GM12878 (cell line): ENCODE results near the gene DNPEP. TPM values are rescaled to one million over a fixed set of nuclear protein-coding genes. Genes with fewer than 3 reads are reported as not detected.

ENCODE experiments used
- ATAC-seq: fragments of 200-7000 bp; cut with Tn5 transposase; 3 replicates; pipeline ENCODE4 v1.9.1; 2020; ENCODE audit warnings: mild to moderate bottlenecking, moderate library complexity
- BruUV-seq: library from RNA; stranded (reverse); fragments of 400-500 nt; replicated peaks from 2 replicates; lab custom pipeline; 2021; lab: Mats Ljungman, UMichigan
- CTCF ChIA-PET: fragments of 300-600 bp; sonication (Branson Sonifier 250); formaldehyde crosslinking; extraction: SDS; loops from one replicate; lab custom pipeline; 2021; ENCODE audit warnings: inconsistent platforms; lab: Yijun Ruan, JAX
- POLR2A ChIA-PET: fragments of 350-600 bp; formaldehyde crosslinking; extraction: SDS; loops from one replicate; lab custom pipeline; 2021; ENCODE audit warnings: inconsistent platforms; lab: Charles Lee
- RAD21 ChIA-PET: fragments of 300-600 bp; sonication (Branson Sonifier 250); formaldehyde crosslinking; loops from one replicate; lab custom pipeline; 2023; ENCODE audit warnings: antibody characterized with exemption; ENCODE audit not compliant: unreplicated experiment; lab: Charles Lee
- SMC1A ChIA-PET: fragments of 300-600 bp; sonication (Branson Sonifier 250); formaldehyde crosslinking; loops from one replicate; lab custom pipeline; 2023; ENCODE audit not compliant: unreplicated experiment, uncharacterized antibody; lab: Charles Lee
- DNase-seq: peaks from one replicate; pipeline ENCODE4 v3.0.0-alpha.2; 2011; ENCODE audit warnings: low read depth, low spot score
- FAIRE-seq: peaks from 3 replicates; lab custom pipeline; 2011; peaks lifted over from hg19 to GRCh38; lab: Jason Lieb, UNC
- H2AFZ ChIP-seq: 2 replicates; pipeline ENCODE4 v1.6.0; 2011; ENCODE audit warnings: low read depth, low read length, control low read depth; ENCODE audit not compliant: control insufficient read depth
- H3K27ac ChIP-seq: 2 replicates; pipeline ENCODE4 v1.5.1; 2011; ENCODE audit warnings: control low read depth; ENCODE audit not compliant: control insufficient read depth, insufficient read depth
- H3K27me3 ChIP-seq, 2 experiments: replicated peaks in 1 of 2; 2 replicates each; pipeline versions ENCODE4 v1.6.0 to v1.6.1; 2011; ENCODE audit warnings: low read length in 1 of 2; ENCODE audit not compliant: control insufficient read depth in 2 of 2, insufficient read depth in 2 of 2
- H3K36me3 ChIP-seq, 2 experiments: 2 replicates each; pipeline ENCODE4 v1.5.1; 2011; ENCODE audit warnings: low read length in 1 of 2; ENCODE audit not compliant: control insufficient read depth in 2 of 2, insufficient read depth in 2 of 2
- H3K4me1 ChIP-seq: 2 replicates; pipeline ENCODE4 v1.6.1; 2011; ENCODE audit warnings: mild to moderate bottlenecking, low read length, moderate library complexity, mixed read lengths; ENCODE audit not compliant: control insufficient read depth, insufficient read depth
- H3K4me2 ChIP-seq: 2 replicates; pipeline ENCODE4 v1.6.0; 2011; ENCODE audit warnings: control low read depth; ENCODE audit not compliant: control insufficient read depth, insufficient read depth
- H3K4me3 ChIP-seq: fragments of 200-600 bp; sonication (generic); 2 replicates; pipeline ENCODE4 v1.5.1; 2016
- H3K79me2 ChIP-seq: 2 replicates; pipeline ENCODE4 v1.6.0; 2011; ENCODE audit warnings: low read length; ENCODE audit not compliant: control insufficient read depth, insufficient read depth
- H3K9ac ChIP-seq: 2 replicates; pipeline ENCODE4 v1.8.0; 2011; ENCODE audit warnings: low read length, control low read depth, mixed read lengths; ENCODE audit not compliant: control insufficient read depth, insufficient read depth
- H3K9me3 ChIP-seq: replicated peaks from 3 replicates; pipeline ENCODE4 v1.5.1; 2011; ENCODE audit warnings: mild to moderate bottlenecking, low read length; ENCODE audit not compliant: control insufficient read depth, insufficient read depth
- H4K20me1 ChIP-seq: 2 replicates; pipeline ENCODE4 v1.6.0; 2011; ENCODE audit not compliant: control insufficient read depth, insufficient read depth
- ATF7 ChIP-seq: fragments of 450-650 bp; IDR thresholded peaks from 2 replicates; pipeline ENCODE4 v1.6.1; 2016; ENCODE audit warnings: low read depth, mild to moderate bottlenecking
- BCL11A ChIP-seq: IDR thresholded peaks from 2 replicates; pipeline ENCODE4 v1.6.1; 2011; ENCODE audit warnings: low read depth, low read length
- BMI1 ChIP-seq: fragments of 450-650 bp; IDR thresholded peaks from 2 replicates; pipeline ENCODE4 v1.6.1; 2016; ENCODE audit warnings: mild to moderate bottlenecking, moderate library complexity, borderline replicate concordance
- ELK1 ChIP-seq: IDR thresholded peaks from 2 replicates; pipeline ENCODE4 v1.6.1; 2012; ENCODE audit warnings: low read depth, low read length, improper control_type of control experiment
- FOXM1 ChIP-seq: IDR thresholded peaks from 2 replicates; pipeline ENCODE4 v1.6.1; 2012; ENCODE audit warnings: low read depth, mild to moderate bottlenecking, inconsistent platforms, low read length, moderate library complexity
- IRF4 ChIP-seq: IDR thresholded peaks from 2 replicates; pipeline ENCODE4 v1.6.1; 2011; ENCODE audit warnings: low read depth, low read length
- KLF5 ChIP-seq: fragments of 450-650 bp; IDR thresholded peaks from 2 replicates; pipeline ENCODE4 v1.6.1; 2014; ENCODE audit warnings: mild to moderate bottlenecking; ENCODE audit not compliant: partially characterized antibody
- MEF2A ChIP-seq: IDR thresholded peaks from 2 replicates; pipeline ENCODE4 v1.6.1; 2011; ENCODE audit warnings: low read depth, mild to moderate bottlenecking, low read length, moderate library complexity; ENCODE audit not compliant: insufficient read depth
- PRDM15 ChIP-seq: fragments of 450-650 bp; formaldehyde crosslinking; IDR thresholded peaks from 2 replicates; pipeline ENCODE4 v1.4.0; 2020; ENCODE audit warnings: mild to moderate bottlenecking, moderate library complexity
- RAD51 ChIP-seq: fragments of 450-650 bp; IDR thresholded peaks from 2 replicates; pipeline ENCODE4 v1.6.1; 2016; ENCODE audit warnings: moderate library complexity, mild to moderate bottlenecking, inconsistent platforms
- RB1 ChIP-seq: fragments of 450-650 bp; formaldehyde crosslinking; IDR thresholded peaks from 2 replicates; pipeline ENCODE4 v1.6.1; 2017; ENCODE audit warnings: mild to moderate bottlenecking, borderline replicate concordance
- SMAD5 ChIP-seq: IDR thresholded peaks from 2 replicates; pipeline ENCODE4 v1.6.1; 2016; ENCODE audit warnings: antibody characterized with exemption, low read depth
- SP1 ChIP-seq: IDR thresholded peaks from one replicate; pipeline ENCODE4 v1.6.1; 2011; ENCODE audit warnings: low read depth, low read length
- SREBF2 ChIP-seq: IDR thresholded peaks from 2 replicates; pipeline ENCODE4 v1.6.1; 2012; ENCODE audit warnings: mild to moderate bottlenecking, low read length
- ZNF24 ChIP-seq: fragments of 450-650 bp; IDR thresholded peaks from 2 replicates; pipeline ENCODE4 v1.6.1; 2017; ENCODE audit warnings: antibody characterized with exemption, mild to moderate bottlenecking
- WGBS: methylation state at CpG from one replicate; pipeline ENCODE4 v1.1.6; 2016; ENCODE audit warnings: low lambda C conversion rate; ENCODE audit not compliant: insufficient replicate concordance, insufficient coverage; ENCODE audit errors: missing lambda C conversion rate; 5-methylcytosine and 5-hydroxymethylcytosine counted together
- in situ Hi-C: fragments of 300-500 bp; cut with MboI; formaldehyde crosslinking; loops from 9 replicates; pipeline ENCODE4 v1.14.3; 2018; ENCODE audit warnings: mixed read lengths
- intact Hi-C: fragments of 100-400 bp; cut with micrococcal nuclease; formaldehyde crosslinking; loops from one replicate; pipeline ENCODE4 v1.14.2; 2022; ENCODE audit not compliant: unreplicated experiment
- polyA plus RNA-seq, 11 experiments: library from polyadenylated mRNA; depleted of rRNA in 4 of 11; unstranded in 6 of 11; stranded (reverse) in 5 of 11; fragments of >200 nt; fragmentation: Nextera tagmentation in 4 of 11; fragmentation: Illumina TruSeq in 1 of 11; extraction: Ambion mirVana in 4 of 11; extraction: Trizol in 1 of 11; gene quantifications; 1 replicate in 1 of 11; 2 replicates in 10 of 11; pipeline versions ENCODE4 v1.2.1 to v1.2.3, GENCODE V29; 2011 to 2016; ENCODE audit warnings: inconsistent platforms in 2 of 11, missing spikeins in 2 of 11, low read depth in 1 of 11
- total RNA-seq, 4 experiments: library from RNA; depleted of rRNA in 3 of 4; stranded (reverse); fragments of >200 nt in 3 of 4; fragmentation: Illumina TruSeq in 1 of 4; extraction: Trizol in 1 of 4; gene quantifications; 2 replicates each; pipeline versions ENCODE4 v1.2.1 to v1.2.3, GENCODE V29; 2013 to 2021
- TF ChIP-seq, protein P1 (sequence below): fragments of 150-350 bp; IDR thresholded peaks from 2 replicates; pipeline ENCODE4 v1.6.1; 2014; ENCODE audit warnings: mild to moderate bottlenecking, low read depth, low read length
- TF ChIP-seq, protein P2 (sequence below): fragments of 450-650 bp; IDR thresholded peaks from 2 replicates; pipeline ENCODE4 v1.6.1; 2017; ENCODE audit warnings: low read depth, mild to moderate bottlenecking, moderate library complexity

DNPEP gene
- total and polyA plus RNA-seq, 10 of the 15 experiments (the other 5 are each of a cell fraction or from before 2014, with no cell fraction given) = 33.1 to 82.0 (median 64.1) TPM

GRCh38 chr2:219410390-219410789 lies 22.7 kb upstream of the DNPEP start (continued):
- TF ChIP-seq RB1 (no peak), ATF7 (no peak), FOXM1 (no peak)
- TF ChIP-seq, protein P1, sequence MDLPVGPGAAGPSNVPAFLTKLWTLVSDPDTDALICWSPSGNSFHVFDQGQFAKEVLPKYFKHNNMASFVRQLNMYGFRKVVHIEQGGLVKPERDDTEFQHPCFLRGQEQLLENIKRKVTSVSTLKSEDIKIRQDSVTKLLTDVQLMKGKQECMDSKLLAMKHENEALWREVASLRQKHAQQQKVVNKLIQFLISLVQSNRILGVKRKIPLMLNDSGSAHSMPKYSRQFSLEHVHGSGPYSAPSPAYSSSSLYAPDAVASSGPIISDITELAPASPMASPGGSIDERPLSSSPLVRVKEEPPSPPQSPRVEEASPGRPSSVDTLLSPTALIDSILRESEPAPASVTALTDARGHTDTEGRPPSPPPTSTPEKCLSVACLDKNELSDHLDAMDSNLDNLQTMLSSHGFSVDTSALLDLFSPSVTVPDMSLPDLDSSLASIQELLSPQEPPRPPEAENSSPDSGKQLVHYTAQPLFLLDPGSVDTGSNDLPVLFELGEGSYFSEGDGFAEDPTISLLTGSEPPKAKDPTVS = no peak

GRCh38 chr2:219409619-219410018 lies 21.9 kb upstream of the DNPEP start:
- Histone ChIP-seq H3K4me1 (no peaks in the 10 kb centered on the region), H4K20me1 (no peaks in the 10 kb centered on the region), H3K9ac (no peak overlapping the region), H3K27ac (no peak overlapping the region), H3K27me3 (peaks cover 0 to 2% of the 10 kb centered on the region in 2 experiments; a peak in 2 of 4 replicates), H3K4me3 (no peak overlapping the region), H2AFZ (no peak overlapping the region), H3K4me2 (no peak overlapping the region), H3K36me3 (no peaks in the 10 kb centered on the region), H3K9me3 (no peaks in the 10 kb centered on the region; the same call in 1 of the 3 replicates), H3K79me2 (no peaks in the 10 kb centered on the region)
- ATAC-seq (no peak), FAIRE-seq (no peak), DNase-seq (no peak)
- POLR2A ChIA-PET = no interaction called here
- WGBS = 32% methylated on average over 5 of the region's 5 CpGs
- intact Hi-C loops (no loop called here), in situ Hi-C loops (no loop called here)
- RAD21 ChIA-PET = no interaction called here
- SMC1A ChIA-PET = no interaction called here
- CTCF ChIA-PET = no interaction called here
- BruUV-seq = no TSS peak
- TF ChIP-seq IRF4 (no peak), SREBF2 (no peak), KLF5 (no peak), BCL11A (no peak), BMI1 (no peak), PRDM15 (CRISPR knock-in tag) (no peak), ZNF24 (no peak), ELK1 (no peak), ATF7 (no peak), MEF2A (no peak), RAD51 (no peak), SMAD5 (no peak), FOXM1 (no peak), SP1 (no peak)
- TF ChIP-seq, protein P2, sequence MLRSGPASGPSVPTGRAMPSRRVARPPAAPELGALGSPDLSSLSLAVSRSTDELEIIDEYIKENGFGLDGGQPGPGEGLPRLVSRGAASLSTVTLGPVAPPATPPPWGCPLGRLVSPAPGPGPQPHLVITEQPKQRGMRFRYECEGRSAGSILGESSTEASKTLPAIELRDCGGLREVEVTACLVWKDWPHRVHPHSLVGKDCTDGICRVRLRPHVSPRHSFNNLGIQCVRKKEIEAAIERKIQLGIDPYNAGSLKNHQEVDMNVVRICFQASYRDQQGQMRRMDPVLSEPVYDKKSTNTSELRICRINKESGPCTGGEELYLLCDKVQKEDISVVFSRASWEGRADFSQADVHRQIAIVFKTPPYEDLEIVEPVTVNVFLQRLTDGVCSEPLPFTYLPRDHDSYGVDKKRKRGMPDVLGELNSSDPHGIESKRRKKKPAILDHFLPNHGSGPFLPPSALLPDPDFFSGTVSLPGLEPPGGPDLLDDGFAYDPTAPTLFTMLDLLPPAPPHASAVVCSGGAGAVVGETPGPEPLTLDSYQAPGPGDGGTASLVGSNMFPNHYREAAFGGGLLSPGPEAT = no peak
